Measurements from ENCODE around the gene ZNF423. TPM values are rescaled to one million over a fixed set of nuclear protein-coding genes. Genes with fewer than 3 reads are reported as not detected.

The ZNF423 gene
- polyA plus RNA-seq, 1 of the 3 experiments (the other 2 are of a cell fraction), result 1.2 TPM

GRCh38 chr16:49610983-49611382 is 244.9 kb downstream of the ZNF423 start:
- H3F3A ChIP-seq (replicated peaks; ENCODE audit: insufficient read depth), result no peaks in the 10 kb centered on the region
- no peaks in the 10 kb centered on the region for H3K9me2 ChIP-seq
- H2AFZ ChIP-seq (ENCODE audit: low read depth), result no peak overlapping the region
- no peak overlapping the region for H3K9ac ChIP-seq
- H3K27ac ChIP-seq (ENCODE audit: low read depth in 2 of 2, low read length in 1 of 2), result no peak overlapping the region
- no peaks in the 10 kb centered on the region for H3K79me2 ChIP-seq (ENCODE audit: insufficient read depth)
- H3K4me2 ChIP-seq, result no peak overlapping the region
- DNase-seq, result no peak
- CTCF ChIA-PET, result interaction anchor here (0.9 to 1.4 kb wide), 2 partner anchors 20 to 246 kb away, joined by 3 to 6 read pairs; no protein-coding TSS in a partner anchor
- H3K4me3 ChIP-seq (ENCODE audit: low read depth in 2 of 2, low read length in 1 of 2), result no peak overlapping the region
- POLR2A ChIA-PET, result no interaction called here
- H3K27me3 ChIP-seq (ENCODE audit: insufficient read depth), result no peaks in the 10 kb centered on the region
- H3K9me3 ChIP-seq, result no peaks in the 10 kb centered on the region
- TF ChIP-seq FOXM1 (IDR thresholded peaks at IDR 0.05; ENCODE audit: low read depth) (no peak), CHD2 (IDR thresholded peaks at IDR 0.05; ENCODE audit: low read length, partially characterized antibody) (no peak), RCOR1 (IDR thresholded peaks at IDR 0.05; ENCODE audit: low read length) (no peak), NRF1 (IDR thresholded peaks at IDR 0.05; ENCODE audit: low read depth, low read length) (no peak), ELF1 (IDR thresholded peaks at IDR 0.05) (no peak), MEF2A (IDR thresholded peaks at IDR 0.05; ENCODE audit: borderline replicate concordance, low read depth) (no peak), JUND (IDR thresholded peaks at IDR 0.05) (no peak), REST (IDR thresholded peaks at IDR 0.05; ENCODE audit: low read depth, low read length) (no peak), EZH2phosphoT487 (IDR thresholded peaks at IDR 0.05; ENCODE audit: borderline replicate concordance, low read depth) (no peak), EP300 (IDR thresholded peaks at IDR 0.05; ENCODE audit: borderline replicate concordance in 1 of 2, low read depth in 1 of 2, low read length in 1 of 2) (no peak), RAD21 (IDR thresholded peaks at IDR 0.05; ENCODE audit: low read length) (no peak), SIN3A (IDR thresholded peaks at IDR 0.05; ENCODE audit: borderline replicate concordance, low read depth, low read length) (no peak), MXI1 (IDR thresholded peaks at IDR 0.05; ENCODE audit: low read depth, low read length) (no peak), FOSL2 (IDR thresholded peaks at IDR 0.05; ENCODE audit: borderline replicate concordance, low read depth) (no peak), GABPA (IDR thresholded peaks at IDR 0.05; ENCODE audit: low read depth) (no peak), POLR2AphosphoS5 (IDR thresholded peaks at IDR 0.05; ENCODE audit: low read depth, low read length) (no peak)
- TF ChIP-seq, protein P1, sequence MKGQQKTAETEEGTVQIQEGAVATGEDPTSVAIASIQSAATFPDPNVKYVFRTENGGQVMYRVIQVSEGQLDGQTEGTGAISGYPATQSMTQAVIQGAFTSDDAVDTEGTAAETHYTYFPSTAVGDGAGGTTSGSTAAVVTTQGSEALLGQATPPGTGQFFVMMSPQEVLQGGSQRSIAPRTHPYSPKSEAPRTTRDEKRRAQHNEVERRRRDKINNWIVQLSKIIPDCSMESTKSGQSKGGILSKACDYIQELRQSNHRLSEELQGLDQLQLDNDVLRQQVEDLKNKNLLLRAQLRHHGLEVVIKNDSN (IDR thresholded peaks at IDR 0.05; ENCODE audit: borderline replicate concordance, low read depth), result no peak
- TF ChIP-seq, protein P2, sequence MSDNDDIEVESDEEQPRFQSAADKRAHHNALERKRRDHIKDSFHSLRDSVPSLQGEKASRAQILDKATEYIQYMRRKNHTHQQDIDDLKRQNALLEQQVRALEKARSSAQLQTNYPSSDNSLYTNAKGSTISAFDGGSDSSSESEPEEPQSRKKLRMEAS (IDR thresholded peaks at IDR 0.05; ENCODE audit: low read depth), result no peak
- TF ChIP-seq, protein P3, sequence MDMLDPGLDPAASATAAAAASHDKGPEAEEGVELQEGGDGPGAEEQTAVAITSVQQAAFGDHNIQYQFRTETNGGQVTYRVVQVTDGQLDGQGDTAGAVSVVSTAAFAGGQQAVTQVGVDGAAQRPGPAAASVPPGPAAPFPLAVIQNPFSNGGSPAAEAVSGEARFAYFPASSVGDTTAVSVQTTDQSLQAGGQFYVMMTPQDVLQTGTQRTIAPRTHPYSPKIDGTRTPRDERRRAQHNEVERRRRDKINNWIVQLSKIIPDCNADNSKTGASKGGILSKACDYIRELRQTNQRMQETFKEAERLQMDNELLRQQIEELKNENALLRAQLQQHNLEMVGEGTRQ (IDR thresholded peaks at IDR 0.05; ENCODE audit: borderline replicate concordance, low read depth, low read length), result no peak
- H3K36me3 ChIP-seq (replicated peaks in 1 of 2; ENCODE audit: control insufficient read depth in 1 of 2, insufficient read depth in 2 of 2, low read length in 1 of 2), result no peaks in the 10 kb centered on the region
- peaks cover 0 to 27% of the 10 kb centered on the region in 2 experiments; a peak in 2 of 4 replicates for H3K4me1 ChIP-seq (ENCODE audit: control insufficient read depth in 1 of 2, insufficient read depth in 2 of 2, low read depth in 1 of 2, low read length in 1 of 2)
- WGBS (ENCODE audit: low lambda C conversion rate), result 74% methylated on average over 3 of the region's 3 CpGs
- H4K20me1 ChIP-seq (ENCODE audit: insufficient read depth), result no peaks in the 10 kb centered on the region
